PFSK-1 (cell line): ENCODE data around the gene TPX2.

Source experiments
- FOXP2 ChIP-seq: optimal IDR thresholded peaks from 2 replicates; pipeline ENCODE3; 2011; ENCODE audit warnings: borderline replicate concordance, control low read depth, inconsistent platforms; ENCODE audit not compliant: insufficient read depth; ENCODE audit errors: extremely low read length, extremely low read depth
- POLR2AphosphoS5 ChIP-seq: IDR thresholded peaks from 2 replicates; pipeline ENCODE4 v1.6.1; 2012; ENCODE audit warnings: low read depth, mild to moderate bottlenecking, control low read depth, low read length, moderate library complexity
- SIN3A ChIP-seq: IDR thresholded peaks from 2 replicates; pipeline ENCODE4 v1.6.1; 2012; ENCODE audit warnings: mild to moderate bottlenecking, low read length, moderate library complexity, borderline replicate concordance; ENCODE audit not compliant: insufficient read depth
- TAF1 ChIP-seq: IDR thresholded peaks from 2 replicates; pipeline ENCODE4 v1.6.1; 2012; ENCODE audit warnings: low read length, control low read depth, borderline replicate concordance; ENCODE audit not compliant: insufficient read depth
- TF ChIP-seq, protein P1 (sequence below), 2 experiments: IDR thresholded peaks; 2 replicates each; pipeline versions ENCODE4 v1.6.1 to v1.8.0; 2011 to 2012; ENCODE audit warnings: low read depth in 2 of 2, low read length in 2 of 2, control low read depth in 1 of 2, inconsistent platforms in 1 of 2, mild to moderate bottlenecking in 1 of 2, moderate library complexity in 1 of 2; ENCODE audit not compliant: insufficient read depth in 1 of 2

The TPX2 gene

DNA sequence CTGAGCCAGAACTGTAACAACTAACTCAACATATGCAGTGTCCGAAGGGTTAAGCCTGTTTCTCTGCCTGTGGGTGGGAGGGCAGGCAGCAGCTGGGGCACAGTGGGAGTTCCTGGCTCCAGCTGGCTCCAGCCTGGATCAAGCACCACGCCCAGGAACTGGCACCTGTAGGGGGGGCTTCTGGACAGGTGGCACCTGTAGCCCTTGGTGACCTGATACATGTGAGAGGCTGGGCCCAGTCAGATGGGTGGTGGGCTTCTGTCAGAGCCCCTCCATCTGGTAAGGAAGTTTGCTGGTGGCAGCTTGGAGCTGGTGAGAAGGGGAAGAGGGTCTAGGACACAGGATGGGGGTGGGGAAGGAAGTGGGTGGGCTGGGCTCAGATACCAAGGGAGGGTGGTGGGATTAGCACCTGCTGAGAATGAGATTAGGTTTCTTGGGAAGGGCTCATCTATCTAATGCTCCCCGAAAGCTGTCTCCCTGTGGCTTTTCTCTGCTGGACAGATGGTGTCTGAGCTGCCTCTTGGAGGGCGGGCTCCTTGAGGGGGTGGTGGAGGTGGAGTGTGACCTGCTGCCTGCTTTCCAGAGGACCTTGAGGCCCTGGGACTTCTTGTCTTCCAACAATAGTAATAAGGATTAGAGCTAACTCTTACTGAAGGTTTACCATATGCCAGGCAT, 45.0 kb upstream of the TPX2 start:
- TF ChIP-seq POLR2AphosphoS5: no peak
- TF ChIP-seq TAF1: no peak
- TF ChIP-seq, protein P1, sequence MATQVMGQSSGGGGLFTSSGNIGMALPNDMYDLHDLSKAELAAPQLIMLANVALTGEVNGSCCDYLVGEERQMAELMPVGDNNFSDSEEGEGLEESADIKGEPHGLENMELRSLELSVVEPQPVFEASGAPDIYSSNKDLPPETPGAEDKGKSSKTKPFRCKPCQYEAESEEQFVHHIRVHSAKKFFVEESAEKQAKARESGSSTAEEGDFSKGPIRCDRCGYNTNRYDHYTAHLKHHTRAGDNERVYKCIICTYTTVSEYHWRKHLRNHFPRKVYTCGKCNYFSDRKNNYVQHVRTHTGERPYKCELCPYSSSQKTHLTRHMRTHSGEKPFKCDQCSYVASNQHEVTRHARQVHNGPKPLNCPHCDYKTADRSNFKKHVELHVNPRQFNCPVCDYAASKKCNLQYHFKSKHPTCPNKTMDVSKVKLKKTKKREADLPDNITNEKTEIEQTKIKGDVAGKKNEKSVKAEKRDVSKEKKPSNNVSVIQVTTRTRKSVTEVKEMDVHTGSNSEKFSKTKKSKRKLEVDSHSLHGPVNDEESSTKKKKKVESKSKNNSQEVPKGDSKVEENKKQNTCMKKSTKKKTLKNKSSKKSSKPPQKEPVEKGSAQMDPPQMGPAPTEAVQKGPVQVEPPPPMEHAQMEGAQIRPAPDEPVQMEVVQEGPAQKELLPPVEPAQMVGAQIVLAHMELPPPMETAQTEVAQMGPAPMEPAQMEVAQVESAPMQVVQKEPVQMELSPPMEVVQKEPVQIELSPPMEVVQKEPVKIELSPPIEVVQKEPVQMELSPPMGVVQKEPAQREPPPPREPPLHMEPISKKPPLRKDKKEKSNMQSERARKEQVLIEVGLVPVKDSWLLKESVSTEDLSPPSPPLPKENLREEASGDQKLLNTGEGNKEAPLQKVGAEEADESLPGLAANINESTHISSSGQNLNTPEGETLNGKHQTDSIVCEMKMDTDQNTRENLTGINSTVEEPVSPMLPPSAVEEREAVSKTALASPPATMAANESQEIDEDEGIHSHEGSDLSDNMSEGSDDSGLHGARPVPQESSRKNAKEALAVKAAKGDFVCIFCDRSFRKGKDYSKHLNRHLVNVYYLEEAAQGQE (IDR thresholded peaks at IDR 0.05; ENCODE audit: insufficient read depth in 1 of 2, low read depth in 2 of 2, low read length in 2 of 2): no peak
- TF ChIP-seq SIN3A: no peak
- no peak for TF ChIP-seq FOXP2

DNA sequence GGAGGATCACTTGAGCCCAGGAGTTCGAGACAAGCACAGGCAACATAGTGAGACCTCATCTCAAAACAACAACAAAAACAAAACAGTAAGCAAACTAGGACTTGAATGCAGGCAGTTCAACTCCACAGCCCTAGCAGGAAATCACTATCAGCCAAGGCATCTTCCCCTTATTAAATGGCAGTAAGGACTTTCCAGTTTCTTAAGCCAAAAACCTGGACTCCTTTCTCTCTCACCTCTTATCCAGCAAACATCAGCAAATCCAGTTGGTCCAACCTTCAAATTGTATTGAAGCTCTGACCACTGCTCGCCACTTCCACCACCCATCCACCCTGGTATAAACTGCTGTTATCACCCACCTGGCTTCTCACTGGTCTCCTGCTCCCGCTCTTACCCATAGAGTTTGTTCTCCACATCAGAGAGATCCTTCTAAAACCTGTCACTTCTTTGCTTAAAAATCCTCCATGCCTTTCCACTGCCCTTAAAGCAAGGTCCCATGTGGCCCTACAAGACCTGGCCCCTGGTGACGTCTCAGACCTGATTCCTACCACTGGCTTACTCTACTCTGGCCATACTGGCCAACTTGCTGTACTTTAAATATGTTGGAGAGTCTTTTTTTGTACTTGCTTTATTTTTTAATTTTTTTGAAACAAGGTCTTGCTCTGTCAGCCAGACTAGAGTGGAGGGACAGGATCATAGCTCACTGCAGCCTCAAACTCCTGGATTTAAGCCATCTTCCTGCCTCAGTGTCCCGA, 44.1 kb upstream of the TPX2 start:
- TF ChIP-seq SIN3A: no peak
- TF ChIP-seq FOXP2: no peak
- TF ChIP-seq, protein P1 (IDR thresholded peaks at IDR 0.05; ENCODE audit: insufficient read depth in 1 of 2, low read depth in 2 of 2, low read length in 2 of 2): no peak
- TF ChIP-seq POLR2AphosphoS5: no peak
- no peak for TF ChIP-seq TAF1

DNA sequence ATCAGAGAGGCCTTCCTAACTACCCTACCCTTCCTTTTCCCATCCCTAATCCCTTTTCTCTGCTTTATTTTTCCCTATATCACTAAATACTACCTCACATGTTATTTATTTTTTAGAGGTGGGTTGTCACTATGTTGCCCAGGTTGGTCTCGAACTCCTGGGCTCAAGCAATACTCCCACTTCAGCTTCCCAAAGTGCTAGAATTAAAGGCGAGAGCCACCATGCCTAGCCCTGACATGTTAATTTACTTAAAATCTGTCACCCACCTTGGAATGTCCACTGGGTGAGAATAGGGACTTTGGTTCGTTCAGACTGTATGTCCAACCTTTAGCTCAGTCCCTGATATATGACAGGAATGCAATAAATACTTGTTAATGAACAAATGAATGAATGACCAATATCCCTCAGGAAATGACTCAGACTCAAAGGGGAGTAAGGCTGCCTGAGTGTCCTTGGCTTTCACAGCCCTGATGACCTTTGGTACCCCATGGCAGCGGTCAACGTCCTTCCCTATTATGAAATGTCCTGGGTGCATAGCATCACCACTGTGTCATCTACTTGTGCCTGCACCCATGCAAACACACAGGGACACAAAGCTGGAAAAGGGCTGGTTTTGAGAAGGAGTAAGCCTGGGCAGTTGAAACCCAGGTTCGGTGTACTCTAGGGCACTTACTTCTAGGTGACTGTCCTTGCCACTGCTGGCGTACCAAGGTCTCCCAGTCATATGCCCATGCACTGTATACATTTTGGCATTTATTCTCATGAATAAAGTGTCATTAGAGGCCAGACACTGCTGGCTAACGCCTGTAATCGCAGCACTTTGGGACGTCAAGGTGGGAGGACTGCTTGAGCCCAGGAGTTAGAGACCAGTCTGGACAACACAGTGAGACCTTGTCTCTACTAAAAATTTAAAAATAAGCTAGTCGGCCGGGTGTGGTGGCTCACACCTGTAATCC, 43.0 kb upstream of the TPX2 start:
- TF ChIP-seq TAF1 (no peak), POLR2AphosphoS5 (no peak), SIN3A (no peak), FOXP2 (no peak)
- TF ChIP-seq, protein P1 (IDR thresholded peaks at IDR 0.05; ENCODE audit: insufficient read depth in 1 of 2, low read depth in 2 of 2, low read length in 2 of 2): no peak

DNA sequence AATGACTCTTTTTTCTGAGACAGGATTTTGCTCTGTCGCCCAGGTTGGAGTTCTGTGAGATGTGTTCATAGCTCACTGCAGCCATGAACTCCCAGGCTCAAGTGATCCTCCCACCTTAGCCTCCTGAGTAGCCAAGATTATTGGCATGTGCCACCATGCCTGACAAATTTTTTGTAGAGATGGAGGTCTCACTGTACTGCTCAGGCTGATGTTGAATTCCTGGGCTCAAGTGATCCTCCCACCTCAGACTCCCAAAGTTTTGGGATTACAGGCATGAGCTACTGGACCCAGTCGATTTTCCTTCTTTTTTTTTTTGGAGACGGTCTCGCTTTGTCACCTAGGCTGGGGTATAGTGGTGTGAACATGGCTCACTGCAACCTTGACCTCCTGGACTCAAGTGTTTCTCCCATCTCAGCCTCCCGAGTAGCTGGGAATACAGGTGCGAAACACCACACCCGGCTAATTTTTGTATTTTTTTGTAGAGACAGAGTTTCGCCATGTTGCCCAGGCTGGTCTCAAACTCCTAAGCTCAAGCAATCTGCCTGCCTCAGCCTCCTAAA, 40.8 kb upstream of the TPX2 start:
- no peak for TF ChIP-seq TAF1
- TF ChIP-seq, protein P1 (IDR thresholded peaks at IDR 0.05; ENCODE audit: insufficient read depth in 1 of 2, low read depth in 2 of 2, low read length in 2 of 2): no peak
- no peak for TF ChIP-seq SIN3A
- no peak for TF ChIP-seq FOXP2
- no peak for TF ChIP-seq POLR2AphosphoS5
